IMR-90 (cell line): ENCODE data around the gene ARHGEF7. TPM values are rescaled to one million over a fixed set of nuclear protein-coding genes. Genes with fewer than 3 reads are reported as not detected.

Experiments used
- ATAC-seq: fragments of 200-7000 bp; cut with Tn5 transposase; 2 replicates; pipeline ENCODE4 v1.9.1; 2020; ENCODE audit warnings: low read depth, mild to moderate bottlenecking, moderate library complexity
- BruUV-seq: library from RNA; stranded (reverse); fragments of 400-500 nt; replicated peaks from 2 replicates; lab custom pipeline; 2021; lab: Mats Ljungman, UMichigan
- CTCF ChIA-PET: fragments of 300-600 bp; formaldehyde crosslinking; extraction: SDS; loops from one replicate; lab custom pipeline; 2021; ENCODE audit warnings: antibody characterized with exemption; lab: Yijun Ruan, JAX
- POLR2A ChIA-PET: fragments of 300-600 bp; sonication (Branson Sonifier 250); formaldehyde crosslinking; loops from one replicate; lab custom pipeline; 2022; ENCODE audit warnings: antibody characterized with exemption; ENCODE audit not compliant: unreplicated experiment; lab: Charles Lee
- DNase-seq: peaks from one replicate; pipeline ENCODE4 v3.0.0; 2013
- H2AFZ ChIP-seq: replicated peaks from 2 replicates; pipeline ENCODE3; 2013; ENCODE audit warnings: low read length, mild to moderate bottlenecking; ENCODE audit not compliant: poor library complexity
- H2AK5ac ChIP-seq: 2 replicates; pipeline ENCODE4 v1.6.1; 2013; ENCODE audit warnings: low read depth, low read length, inconsistent platforms
- H2AK9ac ChIP-seq: replicated peaks from 2 replicates; pipeline ENCODE3; 2013; ENCODE audit warnings: mild to moderate bottlenecking, low read depth, low read length, moderate library complexity; ENCODE audit not compliant: poor library complexity
- H2BK120ac ChIP-seq: 2 replicates; pipeline ENCODE4 v1.6.1; 2013; ENCODE audit warnings: low read depth, low read length, inconsistent platforms
- H2BK15ac ChIP-seq: 3 replicates; pipeline ENCODE4 v1.6.1; 2013; ENCODE audit warnings: low read depth, low read length, inconsistent platforms
- H2BK20ac ChIP-seq: 2 replicates; pipeline ENCODE4 v1.6.1; 2013; ENCODE audit warnings: low read depth, mild to moderate bottlenecking, inconsistent platforms, low read length, moderate library complexity
- H2BK5ac ChIP-seq: 2 replicates; pipeline ENCODE4 v1.6.1; 2013; ENCODE audit warnings: mild to moderate bottlenecking, low read depth, low read length, inconsistent platforms; ENCODE audit not compliant: poor library complexity, severe bottlenecking
- H3K14ac ChIP-seq: replicated peaks from 2 replicates; pipeline ENCODE4 v1.6.1; 2013; ENCODE audit warnings: low read depth, low read length, inconsistent platforms
- H3K18ac ChIP-seq: 2 replicates; pipeline ENCODE4 v1.6.1; 2013; ENCODE audit warnings: low read depth, low read length, control low read depth
- H3K23ac ChIP-seq: 2 replicates; pipeline ENCODE4 v1.6.1; 2013; ENCODE audit warnings: low read depth, low read length, inconsistent platforms
- H3K27ac ChIP-seq: 2 replicates; pipeline ENCODE4 v1.5.1; 2013; ENCODE audit warnings: mild to moderate bottlenecking, control low read depth, low read length; ENCODE audit not compliant: insufficient read depth
- H3K27me3 ChIP-seq: 2 replicates; pipeline ENCODE4 v1.6.1; 2013; ENCODE audit warnings: low read length; ENCODE audit not compliant: control insufficient read depth, insufficient read depth
- H3K36me3 ChIP-seq: 2 replicates; pipeline ENCODE4 v1.6.1; 2013; ENCODE audit warnings: low read length, mixed read lengths; ENCODE audit not compliant: control insufficient read depth, insufficient read depth
- H3K4ac ChIP-seq: 2 replicates; pipeline ENCODE4 v1.6.1; 2013; ENCODE audit warnings: low read depth, low read length, inconsistent platforms
- H3K4me1 ChIP-seq: 2 replicates; pipeline ENCODE4 v1.6.1; 2013; ENCODE audit warnings: low read length, mixed read lengths; ENCODE audit not compliant: control insufficient read depth, insufficient read depth
- H3K4me2 ChIP-seq: 2 replicates; pipeline ENCODE4 v1.6.1; 2013; ENCODE audit warnings: low read depth, mild to moderate bottlenecking, control low read depth, low read length, moderate library complexity
- H3K4me3 ChIP-seq: 2 replicates; pipeline ENCODE4 v1.5.1; 2013; ENCODE audit warnings: low read depth, mild to moderate bottlenecking, control low read depth, low read length, moderate library complexity; ENCODE audit not compliant: insufficient read depth
- H3K56ac ChIP-seq: 2 replicates; pipeline ENCODE4 v1.6.1; 2013; ENCODE audit warnings: low read length, inconsistent platforms; ENCODE audit not compliant: insufficient read depth; ENCODE audit errors: extremely low read depth
- H3K79me1 ChIP-seq, 2 experiments: 2 replicates each; pipeline ENCODE4 v1.6.1; 2013; ENCODE audit warnings: low read length in 2 of 2, inconsistent platforms in 1 of 2, low read depth in 1 of 2
- H3K9ac ChIP-seq: 2 replicates; pipeline ENCODE4 v1.6.1; 2013; ENCODE audit warnings: low read depth, low read length, control low read depth
- H3K9me1 ChIP-seq: 2 replicates; pipeline ENCODE4 v1.6.1; 2013; ENCODE audit warnings: low read length, inconsistent platforms; ENCODE audit not compliant: insufficient read depth
- H3K9me3 ChIP-seq: 2 replicates; pipeline ENCODE4 v1.6.1; 2013; ENCODE audit warnings: low read length; ENCODE audit not compliant: control insufficient read depth, insufficient read depth
- H4K20me1 ChIP-seq: 2 replicates; pipeline ENCODE4 v1.6.1; 2013; ENCODE audit warnings: low read length, inconsistent platforms; ENCODE audit not compliant: insufficient read depth
- H4K5ac ChIP-seq: 2 replicates; pipeline ENCODE4 v1.6.1; 2013; ENCODE audit warnings: mild to moderate bottlenecking, low read depth, low read length, control low read depth
- H4K8ac ChIP-seq, 2 experiments: 2 replicates each; pipeline ENCODE4 v1.6.1; 2013; ENCODE audit warnings: low read depth in 2 of 2, low read length in 2 of 2, control low read depth in 1 of 2, inconsistent platforms in 1 of 2
- H4K91ac ChIP-seq: 2 replicates; pipeline ENCODE4 v1.6.1; 2013; ENCODE audit warnings: low read depth, low read length, inconsistent platforms; ENCODE audit not compliant: insufficient read depth
- MAZ ChIP-seq: IDR thresholded peaks from 2 replicates; pipeline ENCODE4 v1.6.1; 2012; ENCODE audit warnings: low read depth, mild to moderate bottlenecking, low read length, improper control_type of control experiment, moderate library complexity, borderline replicate concordance
- MXI1 ChIP-seq: IDR thresholded peaks from 2 replicates; pipeline ENCODE4 v1.6.1; 2012; ENCODE audit warnings: low read depth, mild to moderate bottlenecking, low read length, moderate library complexity, borderline replicate concordance
- RFX5 ChIP-seq: IDR thresholded peaks from 2 replicates; pipeline ENCODE4 v1.8.0; 2012; ENCODE audit warnings: low read depth, mild to moderate bottlenecking, low read length, moderate library complexity
- whole genome bisulfite sequencing, 2 experiments: methylation state at CpG; one replicate each; pipeline versions ENCODE4 v1.1.5 to v1.1.7; 2013; ENCODE audit warnings: missing lambda C conversion rate in 2 of 2; ENCODE audit not compliant: insufficient read length in 1 of 2; ENCODE audit errors: extremely low coverage in 2 of 2; 5-methylcytosine and 5-hydroxymethylcytosine counted together
- dilution Hi-C: fragments of 300-500 bp; cut with HindIII; formaldehyde crosslinking; loops from one replicate; pipeline ENCODE4 v1.14.3; 2018; ENCODE audit warnings: low sequenced_read_pairs; ENCODE audit not compliant: unreplicated experiment
- in situ Hi-C: fragments of 300-500 bp; cut with MboI; formaldehyde crosslinking; loops from 3 replicates; pipeline ENCODE4 v1.14.3; 2019; ENCODE audit warnings: low sequenced_read_pairs, inconsistent platforms, mixed read lengths
- intact Hi-C: fragments of 100-400 bp; cut with micrococcal nuclease; formaldehyde crosslinking; loops from 2 replicates; pipeline ENCODE4 v1.10.0; 2022
- polyA plus RNA-seq, 3 experiments: library from polyadenylated mRNA; depleted of rRNA; stranded (reverse); fragments of >200 nt; gene quantifications; 2 replicates each; pipeline ENCODE4 v1.2.3, GENCODE V29; 2012; ENCODE audit warnings: low replicate concordance in 1 of 3
- total RNA-seq: library from RNA; depleted of rRNA; stranded (reverse); fragments of >200 nt; gene quantifications from 2 replicates; pipeline ENCODE4 v1.2.3, GENCODE V29; 2012

ARHGEF7 gene
- total and polyA plus RNA-seq, 2 of the 4 experiments (the other 2 are of a cell fraction) = 32.9 to 59.0 TPM

GRCh38 chr13:111152844-111153243 lies 37.7 kb downstream of the ARHGEF7 start:
- dilution Hi-C loops = no loop called here
- H2AK9ac ChIP-seq = peak overlapping the region; percentile 91
- no peak for DNase-seq
- H3K27me3 ChIP-seq = peaks cover 10% of the 10 kb centered on the region; the same call in 1 of the 2 replicates
- peaks cover 7% of the 10 kb centered on the region for H3K4me1 ChIP-seq
- CTCF ChIA-PET = interaction anchor here (1.2 kb wide), 1 partner anchor 27 kb away, joined by 3 read pairs; no protein-coding TSS in a partner anchor
- peaks cover 12 to 32% of the 10 kb centered on the region in 2 experiments for H3K79me1 ChIP-seq
- no peaks in the 10 kb centered on the region for H3K9me1 ChIP-seq
- H3K36me3 ChIP-seq = no peaks in the 10 kb centered on the region; the same call in 1 of the 2 replicates
- H4K8ac ChIP-seq = peak overlapping the region; percentile 78 to 92
- BruUV-seq = no TSS peak
- ATAC-seq = no peak
- TF ChIP-seq MXI1 (peak; percentile 18; the same call in 1 of the 2 replicates), MAZ (no peak), RFX5 (no peak)
- H2AFZ ChIP-seq = peak overlapping the region; percentile 96
- H3K14ac ChIP-seq = peak overlapping the region; percentile 43
- H2BK120ac ChIP-seq = peak overlapping the region; percentile 5; the same call in 1 of the 2 replicates
- H3K23ac ChIP-seq = peak overlapping the region; percentile 41; the same call in 1 of the 2 replicates
- peaks cover 17% of the 10 kb centered on the region; the same call in 1 of the 2 replicates for H4K20me1 ChIP-seq
- H2AK5ac ChIP-seq = peak overlapping the region; percentile 79
- no peaks in the 10 kb centered on the region for H3K9me3 ChIP-seq
- peak overlapping the region; percentile 56; the same call in 1 of the 2 replicates for H3K56ac ChIP-seq
- POLR2A ChIA-PET = no interaction called here
- peak overlapping the region; percentile 91 for H3K9ac ChIP-seq
- in situ Hi-C loops = no loop called here
- peak overlapping the region; percentile 90 for H3K27ac ChIP-seq
- no peak overlapping the region for H2BK15ac ChIP-seq
- peak overlapping the region; percentile 48; the same call in 1 of the 2 replicates for H4K91ac ChIP-seq
- peak overlapping the region; percentile 76 for H3K4ac ChIP-seq
- H4K5ac ChIP-seq = peak overlapping the region; percentile 79
- peak overlapping the region; percentile 17; the same call in 1 of the 2 replicates for H3K18ac ChIP-seq
- H2BK5ac ChIP-seq = peak overlapping the region; percentile 76
- intact Hi-C loops = loop anchor here (1.0 to 5.0 kb wide), 5 partner anchors 37 to 236 kb away; partner anchors contain the start of gene ANKRD10
- H2BK20ac ChIP-seq = no peak overlapping the region
- H3K4me2 ChIP-seq = peak overlapping the region; percentile 86
- H3K4me3 ChIP-seq = peak overlapping the region; percentile 80
- WGBS, 2 experiments = 13% methylated on average over 3 of the region's 11 CpGs; no CpG with 5 or more reads in 1 of the 2 experiments
